Activated T-helper 1 cell treated with anti-CD3 and anti-CD28 coated beads, Interleukin-12 subunit alpha, Interleukin-12 subunit beta, Interleukin-2, Interleukin-4 antibody, amounts not matched to agents 30 ng/mL and 10 ng/mL and 1 ng/mL, durations not matched to agents 14 hours and 24 hours and 36 hours (primary cell): ENCODE results near the gene FXR1. TPM values are rescaled to one million over a fixed set of nuclear protein-coding genes. Genes with fewer than 3 reads are reported as not detected.

Experiments used
- total RNA-seq: library from RNA; stranded (reverse); gene quantifications from 2 replicates; pipeline ENCODE4 v1.2.3, GENCODE V29; 2022

The FXR1 gene
- total RNA-seq, 1 donor from 2014 or later = 140 TPM

Other genes with a start within 250 kb of the FXR1 start
- not detected in 2 replicates for gene CCDC39, start 233.2 kb upstream of the FXR1 start, total RNA-seq
- 59.3 and 60.8 TPM in 2 replicates for gene DNAJC19, start 77.1 kb downstream of the FXR1 start, total RNA-seq